ENCODE measurements around the gene CRY1. TPM values are rescaled to one million over a fixed set of nuclear protein-coding genes. Genes with fewer than 3 reads are reported as not detected.

CRY1 gene
- total RNA-seq, 1 donor from 2014 or later: 17.7 TPM

DNA sequence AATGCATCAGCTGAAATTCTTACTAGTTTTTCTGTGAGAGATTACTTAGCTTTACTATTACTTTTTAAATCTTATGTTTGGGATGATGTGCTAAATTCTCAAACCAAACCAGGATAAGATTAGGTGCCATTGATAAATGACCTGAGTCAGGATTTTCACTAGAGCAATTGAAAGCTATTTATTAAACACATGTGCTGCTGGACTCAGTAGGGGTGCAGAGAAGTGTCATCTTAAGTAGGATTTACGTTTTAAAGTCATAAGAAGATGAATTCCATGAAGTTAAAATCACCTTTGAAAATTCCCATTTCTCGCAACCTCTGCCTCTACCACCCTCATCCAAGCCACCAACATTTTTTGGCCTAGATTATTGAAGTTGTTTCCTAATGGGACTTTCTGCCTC is 128.8 kb downstream of the CRY1 start:
- no peak for DNase-seq (ENCODE audit: low spot score)

DNA sequence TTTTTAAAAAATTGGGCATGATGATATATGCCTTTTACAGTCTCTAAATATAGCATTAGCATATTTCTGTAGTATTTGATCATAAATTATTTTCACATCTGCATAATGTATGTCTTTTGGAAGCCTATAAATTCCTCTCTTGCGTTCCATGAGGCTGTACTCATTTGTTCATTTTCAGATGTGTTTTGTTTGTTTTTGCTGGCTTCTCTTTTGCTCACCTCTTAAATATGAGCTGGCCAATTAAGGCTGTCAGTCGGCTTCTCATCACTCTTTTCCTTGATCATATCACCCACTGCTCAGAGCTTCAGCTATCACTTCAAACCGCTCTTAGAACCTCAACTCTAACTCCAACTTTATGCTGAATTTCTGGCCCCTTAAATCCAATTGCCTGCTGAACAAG is 131.1 kb downstream of the CRY1 start:
- no peak for DNase-seq (ENCODE audit: low spot score)

DNA sequence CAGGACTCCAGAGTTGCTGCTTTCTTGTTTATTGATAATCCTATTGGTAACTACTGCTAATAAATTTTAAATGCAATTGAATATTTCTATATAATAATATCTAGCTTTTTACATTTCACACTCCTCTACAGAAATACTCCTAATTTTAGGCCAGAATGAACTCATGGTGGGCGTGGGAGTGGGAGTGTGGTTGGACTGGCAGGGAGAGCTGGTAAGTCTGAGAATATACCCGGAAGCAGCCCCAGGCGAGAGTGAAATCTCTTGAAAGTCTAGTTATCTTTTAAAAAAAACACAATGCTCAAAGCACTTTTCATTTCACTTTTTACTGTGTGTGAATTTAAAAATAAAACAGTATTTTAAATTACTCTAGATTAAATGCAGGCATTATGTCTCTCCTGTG is 132.9 kb downstream of the CRY1 start:
- DNase-seq (ENCODE audit: low spot score): no peak

GRCh38 chr12:106957583-106957982 is 135.8 kb downstream of the CRY1 start:
- no peak for DNase-seq (ENCODE audit: low spot score)

- peak; percentile 72 for DNase-seq (ENCODE audit: low spot score)
Measured at GRCh38 chr12:106956048-106956578, 137.2 kb downstream of the CRY1 start.

DNA sequence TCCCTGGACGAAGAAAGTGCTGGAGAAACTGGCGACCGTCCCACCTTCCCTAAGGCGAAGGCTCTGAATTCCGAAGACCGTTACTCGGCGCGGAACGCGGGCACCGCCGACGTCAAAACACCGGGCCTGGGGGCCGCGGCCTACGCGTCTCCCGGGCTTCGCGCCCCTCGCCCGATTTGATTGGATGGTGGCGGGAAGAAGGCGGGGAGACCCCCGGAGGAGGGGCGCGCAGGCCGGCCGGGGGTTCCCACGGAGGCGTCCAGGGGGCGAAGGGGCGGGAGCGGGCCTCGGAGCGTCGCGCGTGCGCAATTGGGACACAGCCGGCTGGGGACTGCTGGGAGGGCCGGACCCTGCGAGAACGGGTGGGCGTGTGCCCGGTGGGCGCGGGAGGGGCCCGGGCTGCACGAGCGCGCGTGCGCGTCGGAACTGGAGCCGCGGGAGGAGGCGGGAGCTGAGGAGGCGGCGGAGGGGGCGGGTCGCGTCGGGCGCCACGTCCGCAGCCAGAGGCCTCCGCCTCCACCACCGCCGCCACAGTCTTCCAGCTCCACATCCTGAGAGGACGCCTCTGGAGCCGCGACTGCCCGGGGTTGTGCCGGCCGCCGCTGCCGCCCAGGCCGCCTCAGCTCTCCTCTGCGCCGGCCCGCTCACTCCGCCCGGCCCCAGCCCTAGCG is 137.8 kb downstream of the CRY1 start, which contains the start of gene TMEM263:
TSS of gene TMEM263 (plus strand) at position 531 of the 671 bp plus-strand sequence. CDS start 11,210 bp downstream, outside the sequence.
- peak; percentile 94 for DNase-seq (ENCODE audit: low spot score)

GRCh38 chr12:106954462-106955376 is 138.6 kb downstream of the CRY1 start:
- DNase-seq (ENCODE audit: low spot score): peak; percentile 53

GRCh38 chr12:106953352-106954250 is 139.7 kb downstream of the CRY1 start:
- no peak for DNase-seq (ENCODE audit: low spot score)

DNA sequence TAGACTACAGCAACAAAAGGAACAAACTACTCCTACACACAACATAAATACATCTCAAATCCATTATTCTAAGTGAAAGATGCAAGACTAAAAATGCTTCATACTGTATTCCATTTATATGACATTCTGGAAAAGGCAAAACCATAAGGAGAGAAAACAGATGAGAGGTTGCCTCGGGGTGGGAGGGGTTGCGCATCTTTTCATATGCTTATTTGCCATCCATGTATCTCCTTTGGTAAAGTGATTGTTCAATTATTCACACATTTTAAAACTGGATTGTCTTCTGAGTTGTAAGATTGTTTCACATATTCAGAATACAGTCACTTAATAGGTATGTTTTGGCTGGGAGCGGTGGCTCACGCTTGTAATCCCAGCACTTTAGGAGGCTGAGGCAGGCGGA is 142.8 kb downstream of the CRY1 start:
- DNase-seq (ENCODE audit: low spot score): no peak

GRCh38 chr12:106947461-106947860 is 145.9 kb downstream of the CRY1 start:
- no peak for DNase-seq (ENCODE audit: low spot score)

DNA sequence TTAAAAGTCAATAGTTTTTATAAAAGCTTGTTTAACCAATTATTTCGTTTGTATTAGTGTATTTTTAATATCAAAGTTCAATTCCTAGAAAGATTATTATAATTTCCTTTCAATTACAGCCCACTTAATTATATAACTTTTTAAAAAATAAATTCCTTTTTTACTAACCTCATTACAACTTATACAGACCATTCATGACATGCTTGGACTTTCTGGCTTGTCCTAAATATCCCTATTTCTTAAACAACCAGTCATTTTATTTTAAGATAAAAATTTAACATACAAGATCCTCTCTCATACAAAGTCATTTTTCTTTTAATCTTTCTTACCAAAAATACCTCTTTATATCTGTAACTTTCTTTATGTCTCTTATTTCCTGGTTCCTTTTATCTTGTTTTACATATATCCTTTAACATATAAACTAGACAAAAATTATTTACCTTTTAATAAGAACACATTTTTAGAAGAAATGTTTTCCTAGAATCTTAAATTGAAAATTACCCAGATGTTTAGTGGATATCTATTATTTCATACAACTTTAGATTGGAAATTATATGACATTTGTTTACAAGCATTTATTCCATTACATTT is 148.0 kb downstream of the CRY1 start:
- DNase-seq (ENCODE audit: low spot score): no peak

- DNase-seq (ENCODE audit: low spot score): no peak
Measured at GRCh38 chr12:106942775-106943174, 150.6 kb downstream of the CRY1 start.

DNA sequence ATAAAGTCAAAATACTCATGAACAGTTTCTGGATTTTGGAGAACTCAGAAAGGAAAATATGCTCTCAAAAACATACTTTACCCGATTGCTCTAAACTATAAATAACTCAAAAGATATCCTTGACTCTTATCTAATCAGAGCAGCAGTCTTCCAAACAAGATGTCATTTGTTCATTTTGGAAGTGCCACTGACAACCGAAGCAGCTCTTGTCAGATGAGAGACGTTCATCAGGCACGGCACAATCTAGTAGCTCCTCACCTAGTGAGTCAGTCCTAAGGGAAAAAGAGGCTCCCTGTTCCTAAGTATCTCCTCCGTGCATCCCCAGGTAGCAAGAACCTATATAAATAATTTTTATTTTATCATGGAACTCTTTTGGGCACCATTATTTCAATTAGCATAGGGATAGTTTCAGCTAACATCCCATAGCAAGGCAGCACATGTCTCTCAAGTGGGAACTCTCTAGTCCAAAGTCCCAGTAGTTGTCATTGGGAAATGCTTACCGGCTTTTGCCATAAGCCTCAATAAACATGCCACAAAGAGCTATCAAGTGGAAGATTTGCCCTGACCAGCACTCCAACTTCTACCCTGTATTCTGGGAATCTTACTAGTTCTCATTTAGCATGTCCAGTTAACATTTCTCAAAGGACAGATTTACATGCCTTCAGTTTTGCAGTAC is 151.7 kb downstream of the CRY1 start:
- DNase-seq (ENCODE audit: low spot score): no peak

Other genes with a start within 250 kb of the CRY1 start
- gene TMEM263, start 137.6 kb downstream of the CRY1 start, total RNA-seq: 30.7 TPM
- 15.9 TPM for gene MTERF2, start 106.4 kb downstream of the CRY1 start, total RNA-seq

Measured in ureter (tissue), 1 donor.